Left lobe of liver (tissue), 2 donors: Measurements from ENCODE around the gene SENP5. TPM values are rescaled to one million over a fixed set of nuclear protein-coding genes. Genes with fewer than 3 reads are reported as not detected.
"Not testable (repeated sequence)": the region's sequence is repeated elsewhere in the genome, so short reads cannot be mapped to it uniquely, and the experiment has no call there.

Source experiments
- ATAC-seq: fragments of 200-7000 bp; cut with Tn5 transposase; one replicate; pipeline ENCODE4 v1.9.1; 2020; ENCODE audit warnings: mild to moderate bottlenecking, moderate library complexity
- DNase-seq: peaks from one replicate; pipeline ENCODE4 v3.0.0-alpha.2; 2020; ENCODE audit warnings: low spot score
- total RNA-seq: library from RNA; stranded (reverse); gene quantifications from one replicate; pipeline ENCODE4 v1.2.1, GENCODE V29; 2021
- donor health status: DM: no; HTN: no; CAD: no; lungs with moderate emphysema.
- donor health status: DM: no; HTN: yes; CAD: no.

The SENP5 gene, protein sequence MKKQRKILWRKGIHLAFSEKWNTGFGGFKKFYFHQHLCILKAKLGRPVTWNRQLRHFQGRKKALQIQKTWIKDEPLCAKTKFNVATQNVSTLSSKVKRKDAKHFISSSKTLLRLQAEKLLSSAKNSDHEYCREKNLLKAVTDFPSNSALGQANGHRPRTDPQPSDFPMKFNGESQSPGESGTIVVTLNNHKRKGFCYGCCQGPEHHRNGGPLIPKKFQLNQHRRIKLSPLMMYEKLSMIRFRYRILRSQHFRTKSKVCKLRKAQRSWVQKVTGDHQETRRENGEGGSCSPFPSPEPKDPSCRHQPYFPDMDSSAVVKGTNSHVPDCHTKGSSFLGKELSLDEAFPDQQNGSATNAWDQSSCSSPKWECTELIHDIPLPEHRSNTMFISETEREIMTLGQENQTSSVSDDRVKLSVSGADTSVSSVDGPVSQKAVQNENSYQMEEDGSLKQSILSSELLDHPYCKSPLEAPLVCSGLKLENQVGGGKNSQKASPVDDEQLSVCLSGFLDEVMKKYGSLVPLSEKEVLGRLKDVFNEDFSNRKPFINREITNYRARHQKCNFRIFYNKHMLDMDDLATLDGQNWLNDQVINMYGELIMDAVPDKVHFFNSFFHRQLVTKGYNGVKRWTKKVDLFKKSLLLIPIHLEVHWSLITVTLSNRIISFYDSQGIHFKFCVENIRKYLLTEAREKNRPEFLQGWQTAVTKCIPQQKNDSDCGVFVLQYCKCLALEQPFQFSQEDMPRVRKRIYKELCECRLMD
- total RNA-seq, result 12.2 TPM

DNA sequence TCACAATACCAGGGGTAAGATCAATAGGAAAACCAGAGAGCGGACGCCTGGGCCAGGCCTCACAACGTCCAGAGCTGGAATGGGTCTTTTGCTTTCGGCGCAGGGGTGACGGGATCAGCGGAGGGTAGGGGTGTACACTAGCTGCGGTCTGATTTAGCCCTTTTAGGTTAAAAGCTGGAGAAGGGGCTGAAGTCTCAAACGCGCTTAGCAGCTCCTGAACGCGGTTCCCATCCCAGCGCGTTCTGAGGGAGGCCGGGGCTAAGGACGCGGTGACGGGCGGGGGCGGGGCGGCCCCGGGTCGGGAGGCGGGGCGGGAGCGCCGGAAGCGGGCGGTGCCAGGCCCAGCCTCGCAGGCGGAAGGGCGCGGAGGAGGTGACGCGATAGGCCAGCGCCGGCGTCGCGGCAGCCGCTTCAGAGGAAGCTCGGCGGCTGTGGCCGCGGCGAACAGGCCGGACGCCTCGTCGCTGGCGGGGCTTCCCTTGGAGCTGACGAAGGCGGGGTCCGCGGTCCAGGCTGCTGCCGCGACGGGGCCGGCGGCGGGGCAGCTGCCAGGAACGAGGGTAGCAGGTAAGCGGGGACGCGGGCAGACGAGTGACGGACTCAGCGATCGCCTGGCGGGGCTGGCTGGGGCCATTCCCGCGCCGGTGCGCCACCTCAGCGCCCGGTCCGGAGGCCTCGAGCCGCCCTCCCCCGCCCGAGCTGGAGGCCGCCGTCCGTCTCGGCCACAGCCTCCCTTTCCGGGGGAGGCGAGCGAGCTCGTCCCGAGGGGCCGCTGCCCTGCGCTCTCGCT is at the start of gene SENP5:
TSS of gene SENP5 (plus strand) at position 414 of the 790 bp plus-strand sequence. CDS start 17,262 bp downstream, outside the sequence.
- ATAC-seq (peak; percentile 98), DNase-seq (peak; percentile 95)

DNA sequence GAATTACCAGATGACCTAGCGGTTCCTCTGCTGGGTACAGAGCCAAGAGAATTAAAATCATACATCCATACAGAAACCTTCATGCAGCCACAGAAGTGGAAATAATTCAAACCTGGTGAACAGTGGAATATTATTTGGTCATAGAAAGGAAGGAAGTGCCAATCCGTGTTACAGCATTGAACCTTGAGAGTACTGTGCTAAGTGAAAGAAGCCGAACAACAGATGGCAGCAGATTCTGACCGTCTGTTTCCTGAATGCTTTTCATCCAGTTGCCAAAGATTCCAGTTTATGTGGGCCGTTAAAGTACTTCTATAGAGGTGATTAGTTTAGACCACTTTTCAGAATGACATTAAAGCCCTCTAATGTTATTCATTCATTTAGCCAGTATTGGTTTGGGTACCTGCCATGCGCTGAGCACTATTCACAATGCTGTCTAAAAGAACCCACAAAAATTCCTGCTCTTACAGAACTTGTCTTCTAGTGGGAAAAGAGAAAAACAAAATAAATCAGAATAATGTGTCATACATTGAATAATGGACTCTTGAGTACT is 45.8 kb upstream of the SENP5 start:
- ATAC-seq, result no peak
- no peak for DNase-seq

DNA sequence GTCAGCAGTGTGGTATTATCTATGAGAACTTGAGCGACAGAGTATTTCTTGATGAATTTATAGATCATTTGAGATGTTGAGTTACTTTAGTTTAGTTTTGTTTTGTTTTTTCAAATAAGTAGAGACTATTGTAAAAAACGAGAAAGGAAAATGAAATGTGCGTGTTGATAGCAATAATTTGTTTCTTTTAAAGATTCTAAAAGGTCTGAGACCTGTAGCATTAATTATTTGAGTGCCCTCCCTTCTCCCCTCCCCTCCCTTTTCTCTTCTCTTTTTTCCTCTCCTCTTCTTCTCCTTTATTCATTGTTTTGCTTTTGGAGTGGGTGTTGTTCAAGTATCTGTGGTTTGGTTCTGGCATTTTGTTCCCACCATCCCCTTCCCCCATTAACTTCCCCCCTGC is 38.1 kb upstream of the SENP5 start:
- DNase-seq, ATAC-seq: not testable (repeated sequence)

DNA sequence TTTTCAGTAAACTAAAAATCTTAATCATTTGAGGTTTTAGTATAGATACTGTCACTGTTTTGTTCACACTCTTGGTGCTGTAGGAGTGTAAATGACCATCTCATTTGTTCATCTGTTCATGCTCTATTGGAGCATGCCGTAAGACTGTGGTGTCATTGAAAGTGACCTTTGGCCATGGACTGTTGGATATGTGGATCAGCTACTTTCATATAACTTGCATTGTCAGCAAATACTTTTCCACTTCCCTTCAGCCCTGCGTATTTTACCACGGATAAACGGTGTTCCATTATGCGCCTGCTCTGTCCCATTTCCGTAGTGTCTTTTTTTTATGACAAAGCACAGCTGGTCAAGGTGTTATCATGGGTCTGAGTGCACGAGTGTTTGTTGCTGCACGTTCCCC is 32.6 kb upstream of the SENP5 start:
- DNase-seq, result no peak
- ATAC-seq, result peak; percentile 53

DNA sequence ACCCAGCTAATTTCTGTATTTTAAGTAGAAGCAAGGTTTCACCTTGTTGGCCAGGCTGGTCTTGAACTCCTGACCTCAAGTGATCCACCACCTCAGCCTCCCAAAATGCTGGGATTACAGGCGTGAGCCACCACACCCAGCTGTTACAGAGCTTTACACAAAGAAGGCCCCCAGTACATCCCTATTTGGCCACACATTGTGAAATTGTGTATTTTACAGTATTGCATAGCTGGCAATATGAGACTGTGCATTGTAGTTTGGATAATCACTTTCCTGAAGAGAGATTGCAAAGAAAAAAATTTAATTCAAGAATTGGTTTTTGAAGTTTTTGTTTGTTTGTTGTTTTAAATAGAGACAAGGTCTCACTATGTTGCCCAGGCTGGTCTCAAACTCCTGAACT is 31.1 kb upstream of the SENP5 start:
- not testable (repeated sequence) for ATAC-seq, DNase-seq

DNA sequence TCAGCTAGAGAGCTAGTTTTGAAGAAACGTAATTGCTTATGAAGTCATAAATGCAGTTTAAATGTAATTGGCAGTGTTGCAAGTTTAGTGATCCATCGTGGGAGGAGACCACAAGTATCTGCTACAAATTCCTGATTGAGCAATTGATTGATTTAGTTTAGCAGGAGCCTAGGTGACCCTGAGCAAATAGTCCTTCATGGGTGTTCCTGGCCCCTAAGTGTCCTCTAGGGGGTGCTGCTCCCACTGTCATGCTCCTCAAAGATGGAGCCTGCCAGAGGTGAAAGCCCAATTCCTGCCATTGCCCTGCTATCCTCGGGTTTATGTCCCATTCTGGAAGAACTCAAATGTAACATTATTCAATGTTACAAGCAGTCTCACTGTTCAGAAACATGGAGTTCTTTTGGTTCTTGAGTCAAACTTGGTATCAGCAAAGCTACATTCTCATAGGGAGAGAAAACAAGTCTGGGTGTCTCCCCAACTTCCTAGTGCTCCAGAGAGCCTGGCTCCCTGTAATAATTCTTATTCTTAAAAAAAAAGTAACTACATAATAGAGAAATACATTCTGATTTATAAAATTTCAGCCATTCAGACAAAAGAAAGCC is 29.8 kb upstream of the SENP5 start:
- ATAC-seq (peak; percentile 82), DNase-seq (peak; percentile 65)

DNA sequence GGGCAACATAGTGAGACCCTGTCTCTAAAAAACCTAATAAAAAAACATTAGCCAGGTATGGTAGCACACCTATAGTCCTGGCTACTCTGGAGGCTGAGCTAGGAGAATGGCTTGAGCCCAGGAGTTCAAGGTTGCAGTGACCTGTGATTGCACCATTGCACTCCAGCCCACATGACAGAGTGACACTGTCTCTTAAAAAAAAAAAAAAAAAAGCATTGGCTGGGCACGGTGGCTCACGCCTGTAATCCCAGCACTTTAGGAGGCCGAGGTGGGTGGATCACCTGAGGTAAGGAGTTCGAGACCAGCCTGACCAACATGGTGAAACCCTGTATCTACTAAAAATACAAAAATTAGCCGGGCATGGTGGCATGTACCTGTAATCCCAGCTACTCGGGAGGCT is 28.4 kb upstream of the SENP5 start:
- ATAC-seq (peak; percentile 89), DNase-seq (peak; percentile 81)

DNA sequence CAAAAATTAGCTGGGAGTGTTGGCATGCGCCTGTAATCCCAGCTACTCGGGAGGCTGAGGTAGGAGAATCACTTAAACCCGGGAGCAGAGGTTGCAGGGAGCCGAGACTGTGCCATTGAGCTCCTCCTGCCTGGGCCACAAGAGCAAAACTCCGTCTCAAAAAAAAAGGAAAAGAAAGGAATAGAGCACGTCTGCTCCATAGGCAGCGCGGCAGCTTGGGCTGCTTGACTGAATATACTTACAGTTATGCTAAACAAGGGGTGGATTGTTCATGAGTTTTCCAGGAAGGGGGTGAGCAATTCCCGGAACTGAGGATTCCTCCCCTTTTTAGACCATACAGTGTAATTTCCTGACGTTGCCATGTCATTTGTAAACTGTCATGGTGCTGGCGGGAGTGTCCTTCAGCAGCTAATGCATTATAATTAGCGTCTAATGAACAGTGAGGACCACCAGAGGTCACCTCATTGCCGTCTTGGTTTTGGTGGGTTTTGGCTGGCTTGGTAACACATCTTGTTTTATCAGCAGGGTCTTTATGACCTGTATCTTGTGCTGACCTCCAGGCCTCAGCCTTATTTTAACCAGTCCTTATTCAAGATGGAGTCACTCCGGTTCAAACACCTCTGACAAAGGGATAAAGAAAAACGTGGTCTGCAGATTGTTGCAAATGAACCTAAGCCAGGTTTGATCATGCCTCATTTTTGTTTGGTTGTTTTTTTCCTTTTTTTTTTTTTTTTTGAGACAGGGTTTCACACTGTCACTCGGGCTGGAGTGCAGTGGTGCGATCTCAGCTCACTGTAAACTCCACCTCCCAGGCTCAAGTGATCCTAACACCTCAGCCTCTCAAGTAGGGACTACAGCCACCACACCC is 24.9 kb upstream of the SENP5 start:
- ATAC-seq, result no peak

DNA sequence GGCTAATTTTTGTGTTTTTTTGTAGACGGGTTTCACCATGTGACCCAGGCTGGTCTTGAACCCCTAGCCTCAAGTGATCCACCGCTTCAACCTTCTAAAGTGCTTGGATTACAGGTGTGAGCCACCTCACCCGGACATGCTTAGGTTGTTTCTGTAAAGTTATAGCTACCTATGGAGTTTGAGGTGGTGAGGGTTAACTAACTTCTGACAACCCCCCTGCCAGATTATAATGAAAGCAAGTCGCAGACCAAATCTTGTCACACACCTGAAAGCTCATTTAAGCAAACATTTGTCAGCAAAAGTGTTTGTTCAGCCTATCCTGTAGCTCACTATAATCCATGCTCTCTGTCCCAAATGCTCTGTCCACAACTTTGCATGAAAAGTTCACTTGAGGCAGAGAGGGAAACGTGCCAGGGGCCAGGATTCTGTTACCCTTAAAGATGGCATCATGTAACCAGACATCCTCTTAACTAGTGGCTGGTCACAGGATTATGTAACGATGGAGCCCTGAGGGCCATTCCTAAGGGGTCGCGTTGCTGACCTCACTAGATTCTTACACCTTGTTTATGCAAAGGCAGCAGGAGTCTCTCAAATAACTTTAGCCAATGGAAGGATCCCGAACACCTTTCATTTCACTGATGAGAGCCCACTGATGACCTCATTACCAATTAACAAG is 24.1 kb upstream of the SENP5 start:
- ATAC-seq, result no peak
- no peak for DNase-seq

More for the DNA sequence above, 24.9 kb upstream of the SENP5 start:
- no peak for DNase-seq

DNA sequence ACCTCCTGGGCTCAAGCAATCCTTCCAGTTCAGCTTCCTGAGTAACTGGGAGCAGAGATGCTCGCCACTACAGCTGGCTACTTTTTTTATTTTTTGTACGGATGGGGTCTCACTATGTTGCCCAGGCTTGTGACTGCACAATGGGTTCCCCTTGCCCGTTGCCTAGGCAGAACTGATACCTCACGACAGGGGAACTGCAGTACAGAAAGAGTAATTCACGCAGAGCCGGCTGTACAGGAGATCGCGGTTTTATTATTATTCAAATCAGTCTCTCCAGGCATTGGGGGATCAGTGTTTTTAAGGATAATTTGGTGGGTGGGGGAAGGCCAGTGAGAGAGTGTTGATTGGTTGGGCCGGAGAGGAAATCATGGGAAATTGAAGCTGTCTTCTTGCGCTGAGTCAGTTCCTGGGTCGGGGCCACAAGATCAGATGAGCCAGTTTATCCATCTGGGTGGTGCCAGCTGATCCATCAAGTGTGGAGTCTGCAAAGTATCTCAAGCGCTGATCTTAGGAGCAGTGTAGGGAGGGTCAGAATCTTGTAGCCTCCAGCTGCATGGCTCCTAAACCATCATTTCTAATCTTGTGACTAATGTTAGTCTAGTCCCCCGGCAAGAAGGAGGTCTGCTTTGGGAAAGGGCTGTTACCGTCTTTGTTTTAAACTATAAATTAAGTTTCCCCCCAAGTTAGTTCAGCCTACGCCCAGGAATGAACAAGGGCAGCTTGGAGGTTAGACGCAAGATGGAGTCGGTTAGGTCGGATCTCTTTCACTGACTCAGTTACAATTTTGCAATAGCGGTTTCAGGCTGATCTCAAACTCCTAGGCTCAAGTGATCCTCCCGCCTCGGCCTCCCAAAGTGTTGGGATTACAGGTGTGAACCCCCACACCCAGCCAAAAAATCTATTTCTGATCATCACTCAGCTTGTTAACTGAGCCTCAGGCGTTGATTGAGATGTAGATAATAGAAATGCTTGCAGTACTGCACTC is 23.2 kb upstream of the SENP5 start:
- not testable (repeated sequence) for DNase-seq, ATAC-seq

DNA sequence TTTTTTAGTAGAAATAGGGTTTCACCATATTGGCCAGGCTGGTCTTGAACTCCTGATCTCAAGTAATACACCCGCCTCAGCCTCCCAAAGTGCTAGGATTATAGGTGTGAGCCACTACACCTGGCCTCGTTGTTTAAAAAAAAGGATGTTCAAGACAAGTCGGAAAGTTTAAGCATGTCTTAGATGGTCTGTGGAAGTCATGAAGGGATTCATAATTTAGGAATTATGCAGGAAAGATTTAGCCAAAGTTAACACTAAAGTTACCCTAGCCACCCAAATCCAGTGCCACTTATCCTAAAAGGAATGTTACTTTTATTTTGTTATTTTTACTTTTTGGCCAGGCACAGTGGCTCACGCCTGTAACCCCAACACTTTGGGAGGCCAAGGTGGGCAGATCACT is 19.3 kb upstream of the SENP5 start:
- not testable (repeated sequence) for DNase-seq, ATAC-seq

DNA sequence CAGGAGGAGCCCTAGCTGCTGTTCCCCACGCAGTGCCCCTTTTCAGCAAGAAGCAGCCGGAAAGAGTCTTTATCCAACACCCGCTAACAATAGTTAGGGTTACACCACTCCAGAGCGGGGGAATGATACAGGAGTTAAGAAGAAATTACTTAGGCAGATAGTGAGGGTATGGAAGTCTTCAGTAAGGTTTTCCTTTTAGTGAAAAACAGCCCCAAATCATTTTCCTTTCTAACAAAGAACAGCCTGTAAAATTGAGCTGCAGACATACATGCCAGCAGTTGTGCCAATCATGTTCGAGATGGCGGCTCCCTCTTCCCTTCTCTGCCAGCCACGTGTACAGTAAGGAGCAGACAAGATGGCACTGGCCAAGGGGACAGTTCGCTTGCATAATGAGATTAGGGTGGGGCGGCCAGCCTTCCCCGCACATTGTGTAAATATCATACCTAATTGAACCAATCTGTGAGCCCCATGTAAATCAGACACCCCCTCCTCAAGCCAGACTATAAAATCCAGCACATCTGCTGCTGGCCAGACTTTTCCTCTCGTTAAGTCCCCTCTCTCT is 18.5 kb upstream of the SENP5 start:
- ATAC-seq (no peak), DNase-seq (no peak)

DNA sequence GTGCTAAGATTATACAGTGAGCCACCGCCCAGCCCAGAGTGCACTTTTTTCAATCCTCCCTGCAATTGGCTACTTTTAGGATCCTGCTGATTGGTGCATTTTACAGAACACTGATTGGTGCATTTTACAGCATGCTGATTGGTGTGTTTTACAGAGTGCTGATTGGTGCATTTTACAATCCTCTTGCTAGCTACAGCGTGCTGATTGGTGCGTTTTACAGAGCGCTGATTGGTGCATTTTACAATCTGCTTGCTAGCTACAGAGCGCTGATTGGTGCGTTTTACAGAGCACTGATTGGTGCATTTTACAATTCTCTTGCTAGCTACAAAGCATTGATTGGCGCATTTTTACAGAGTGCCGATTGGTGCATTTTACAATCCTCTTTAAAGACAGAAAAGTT is 4.7 kb upstream of the SENP5 start:
- not testable (repeated sequence) for DNase-seq, ATAC-seq

DNA sequence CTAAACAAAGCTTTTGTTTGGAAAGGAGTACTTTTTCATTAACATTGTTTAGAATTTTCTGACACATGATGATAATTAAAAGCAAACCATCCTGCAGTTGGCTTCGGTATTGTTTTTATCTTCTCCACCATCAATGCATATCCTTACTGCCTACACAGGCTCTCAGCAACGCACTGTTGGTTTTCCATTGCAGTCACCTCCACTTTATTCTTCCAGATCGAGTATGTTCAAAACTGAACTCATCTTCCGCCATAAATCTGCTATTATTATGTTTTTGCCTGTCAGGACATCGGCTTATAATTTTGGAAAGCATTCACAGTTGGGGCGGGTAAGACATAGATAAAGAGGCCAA is 589 bp upstream of the SENP5 start:
- no peak for DNase-seq
- ATAC-seq, result peak; percentile 5

DNA sequence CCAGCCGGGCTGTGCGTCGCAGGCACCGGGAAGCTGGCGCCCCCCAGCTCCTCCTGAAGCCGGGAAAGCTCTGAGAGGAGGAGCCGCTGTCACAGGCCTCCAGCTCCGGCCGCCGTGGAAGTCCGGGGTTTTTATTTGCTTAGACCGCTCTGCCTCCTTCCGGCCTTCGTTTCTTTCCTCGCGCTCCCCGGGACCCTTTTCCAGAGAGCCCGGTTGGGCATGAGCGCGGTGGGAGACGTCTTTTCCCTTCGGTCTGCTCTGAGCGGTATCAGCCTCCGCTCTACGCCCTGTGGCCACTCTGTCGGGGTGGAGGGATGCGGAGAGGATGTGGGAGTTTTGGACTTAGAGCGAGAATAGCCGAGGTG is 559 bp downstream of the SENP5 start:
- no peak for DNase-seq

DNA sequence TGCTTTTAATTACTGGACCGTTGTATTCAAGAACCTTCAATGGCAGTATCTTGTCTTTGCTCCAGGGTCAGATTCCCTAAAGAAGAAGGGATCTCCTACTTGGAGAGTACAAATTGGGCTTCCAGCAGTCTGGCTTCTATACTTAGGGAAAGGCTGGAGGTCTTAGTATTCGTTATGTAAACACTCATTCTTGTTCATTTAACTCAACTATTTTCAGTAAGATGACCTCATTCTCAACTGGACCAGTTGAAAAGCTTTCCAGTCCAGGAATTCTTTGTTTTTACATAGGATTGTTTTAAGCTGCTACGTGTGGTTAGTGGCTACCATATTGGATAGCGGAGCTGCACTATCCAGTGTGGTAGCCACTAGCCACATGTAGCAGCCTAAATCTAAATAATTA is 4.6 kb downstream of the SENP5 start:
- no peak for DNase-seq
- no peak for ATAC-seq

More for the DNA sequence above, 559 bp downstream of the SENP5 start:
- ATAC-seq, result peak; percentile 27

DNA sequence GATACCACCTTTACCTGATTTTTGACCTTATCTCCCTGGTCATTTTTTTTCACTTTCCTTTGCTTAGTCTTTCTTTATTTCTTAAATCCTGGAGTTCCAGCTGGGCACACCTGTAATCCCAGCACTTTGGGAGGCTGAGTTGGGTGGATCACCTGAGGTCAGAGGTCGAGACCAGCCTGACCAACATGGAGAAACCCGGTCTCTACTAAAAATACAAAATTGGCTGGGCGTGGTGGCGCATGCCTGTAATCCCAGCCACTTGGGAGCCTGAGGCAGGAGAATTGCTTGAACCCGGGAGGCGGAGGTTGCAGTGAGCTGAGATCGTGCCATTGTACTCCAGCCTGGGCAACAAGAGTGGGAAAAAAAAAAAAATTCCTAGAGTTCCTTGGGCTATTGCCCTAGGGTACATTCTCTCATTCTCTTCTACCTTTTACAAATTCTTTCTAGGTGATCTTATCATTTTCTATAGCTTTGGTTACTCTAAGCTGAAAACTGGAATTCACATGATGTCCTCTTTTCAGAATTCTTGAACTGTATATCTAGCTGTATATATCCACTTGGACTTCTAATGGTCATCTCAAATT is 6.9 kb downstream of the SENP5 start:
- ATAC-seq, DNase-seq: not testable (repeated sequence)
